Activated T-cell treated with anti-CD3 and anti-CD28 coated beads, Interleukin-2, amount 50 U/mL, for 1 hour (primary cell): ENCODE results near the gene DOK6.
A peak's percentile ranks its signal among the peaks of the same experiment; 100 is the strongest.

ENCODE experiments used
- DNase-seq: peaks from one replicate; pipeline ENCODE4 v3.0.0-alpha.2; 2020

Gene DOK6

DNA sequence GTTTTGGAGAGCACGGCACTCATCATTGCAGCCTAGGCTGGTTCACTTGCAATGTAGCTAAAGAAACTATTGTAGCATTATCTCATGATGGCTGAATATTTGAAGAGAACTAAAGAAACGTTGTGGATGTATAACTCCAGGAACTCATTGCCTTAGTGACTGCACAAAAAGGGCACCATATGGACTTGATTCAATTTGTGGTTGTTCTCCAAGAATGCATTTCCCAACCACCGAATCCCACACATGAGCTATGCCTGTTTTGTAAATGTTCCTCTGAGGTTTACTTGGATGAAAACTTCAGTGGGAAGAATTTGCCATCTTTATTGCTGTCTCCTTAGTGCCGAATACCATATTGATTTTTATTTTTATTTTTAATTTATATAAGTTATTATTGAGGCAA lies 43.5 kb downstream of the DOK6 start:
- DNase-seq, result no peak

GRCh38 chr18:69447886-69448285 lies 47.2 kb downstream of the DOK6 start:
- DNase-seq, result no peak

DNA sequence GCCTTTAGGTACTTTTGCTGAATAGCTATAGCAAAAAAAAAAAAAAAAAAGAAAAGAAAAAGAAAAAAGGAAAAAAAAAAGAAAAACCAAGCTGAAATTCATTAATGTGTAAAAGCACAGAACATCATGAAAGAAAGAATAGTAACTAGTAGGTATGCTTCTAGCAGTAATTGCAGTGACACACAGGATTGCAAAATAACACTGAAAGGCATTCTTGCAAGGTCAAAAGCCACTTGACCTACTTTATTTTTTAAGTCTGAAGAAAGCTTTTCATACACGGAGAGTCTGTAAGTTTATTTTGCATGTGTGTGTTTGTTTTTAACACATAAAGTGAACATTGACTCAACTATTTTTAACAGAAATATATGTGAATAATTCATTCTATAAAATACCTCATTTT lies 54.4 kb downstream of the DOK6 start:
- DNase-seq, result no peak

DNA sequence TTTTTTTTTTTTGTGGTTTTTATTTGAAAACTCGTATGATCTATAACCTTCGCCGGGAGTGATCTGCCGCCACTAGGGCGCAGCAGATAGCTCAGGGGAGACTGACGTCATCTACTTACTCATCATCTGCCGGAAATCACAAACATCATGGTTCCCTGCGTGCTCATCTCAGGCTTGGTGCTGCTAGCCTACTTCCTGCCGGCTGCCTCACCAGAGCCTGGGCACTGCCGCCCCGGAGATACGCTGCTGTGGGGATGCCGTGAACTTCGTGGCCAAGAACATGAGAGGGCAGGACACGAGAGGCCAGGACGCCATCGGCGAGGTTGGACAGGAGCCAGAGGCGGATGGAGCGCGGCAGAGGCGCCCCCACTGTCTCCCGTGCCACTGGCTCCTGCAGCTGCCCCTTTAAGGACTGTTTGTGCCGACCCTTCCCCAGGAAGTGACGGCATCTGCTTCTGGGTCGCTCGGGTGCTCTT lies 68.8 kb downstream of the DOK6 start:
- peak; percentile 40 for DNase-seq

DNA sequence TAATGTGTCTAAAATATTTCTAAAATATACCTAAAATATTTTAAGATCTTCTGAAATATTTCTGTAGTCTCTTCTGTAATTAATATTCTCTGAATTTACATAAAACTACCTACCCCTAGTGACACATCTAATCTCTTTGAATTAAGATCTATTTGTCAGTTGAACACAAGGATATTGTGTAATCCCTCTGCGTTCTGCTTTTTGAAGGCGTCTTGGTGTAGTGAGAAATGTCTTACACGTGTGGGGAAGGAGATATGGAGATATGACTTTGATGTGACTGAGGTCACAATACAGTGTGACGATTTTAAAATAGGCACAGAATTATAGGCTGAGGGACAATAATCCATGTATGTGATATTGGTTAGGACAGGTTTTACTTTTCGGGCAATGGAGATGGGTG lies 79.8 kb downstream of the DOK6 start:
- no peak for DNase-seq

DNA sequence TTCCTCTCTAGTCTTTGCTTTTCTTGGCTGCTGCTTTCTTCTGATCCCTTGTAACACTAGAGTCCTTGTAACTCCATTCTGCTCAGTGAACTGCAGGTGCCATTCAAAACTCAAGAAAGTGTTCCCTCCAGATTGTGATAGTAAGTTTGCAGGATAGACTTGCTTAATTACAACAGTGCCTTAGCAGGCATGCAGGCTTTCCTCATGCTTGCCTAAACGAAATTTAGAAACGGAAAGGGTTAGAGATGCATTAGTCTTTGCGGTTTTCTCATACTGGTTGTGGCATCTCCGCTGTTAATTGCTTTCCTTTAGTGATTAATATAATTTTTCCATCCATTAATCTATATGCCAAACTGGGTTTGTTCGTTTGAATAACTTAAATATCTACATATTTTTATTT lies 82.9 kb downstream of the DOK6 start:
- no peak for DNase-seq

- no peak for DNase-seq
These were observed 84.2 kb downstream of the DOK6 start for GRCh38 chr18:69484699-69485396.

DNA sequence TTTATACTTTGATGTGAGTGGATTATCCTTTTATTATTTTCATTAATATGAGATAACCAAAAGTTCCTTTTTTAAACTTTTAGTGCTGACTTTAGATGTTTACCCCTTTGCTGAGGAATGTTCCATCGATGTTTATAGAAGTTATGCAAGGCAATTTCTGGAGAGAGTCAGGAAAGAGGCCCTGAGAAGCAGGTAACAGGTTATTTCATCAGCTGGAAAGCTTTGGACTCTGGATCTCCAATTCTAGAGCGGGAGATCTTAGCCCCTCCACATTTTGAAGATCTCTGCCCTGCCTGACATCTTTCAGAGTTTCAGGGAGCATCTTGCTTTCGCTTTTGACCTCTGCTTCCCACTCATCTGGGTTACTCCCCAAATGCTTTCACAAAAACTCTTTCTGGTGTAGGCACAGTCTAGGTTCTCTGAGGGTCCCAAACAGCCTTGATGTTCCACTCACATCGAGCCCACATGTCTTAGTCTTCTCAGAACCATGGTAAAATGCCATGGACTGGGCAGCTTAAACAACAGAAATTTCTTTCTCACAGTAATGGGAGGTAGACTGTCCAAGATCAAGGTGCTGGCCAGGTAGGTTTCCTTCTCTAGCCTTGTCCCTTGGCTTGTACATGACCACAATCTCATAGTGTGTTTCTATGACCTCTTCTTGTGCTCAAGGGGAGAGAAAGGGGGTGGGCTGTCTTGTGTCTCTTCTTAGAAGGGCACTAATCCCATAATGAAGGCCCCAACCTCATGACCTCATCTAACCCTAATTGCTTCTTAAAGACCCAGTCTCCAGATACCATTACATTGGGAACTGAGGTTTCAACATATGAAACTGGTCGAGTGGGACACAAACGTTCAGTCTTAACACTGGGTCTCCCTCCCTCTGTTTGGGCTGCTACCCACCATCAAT lies 87.1 kb downstream of the DOK6 start:
- DNase-seq, result no peak

DNA sequence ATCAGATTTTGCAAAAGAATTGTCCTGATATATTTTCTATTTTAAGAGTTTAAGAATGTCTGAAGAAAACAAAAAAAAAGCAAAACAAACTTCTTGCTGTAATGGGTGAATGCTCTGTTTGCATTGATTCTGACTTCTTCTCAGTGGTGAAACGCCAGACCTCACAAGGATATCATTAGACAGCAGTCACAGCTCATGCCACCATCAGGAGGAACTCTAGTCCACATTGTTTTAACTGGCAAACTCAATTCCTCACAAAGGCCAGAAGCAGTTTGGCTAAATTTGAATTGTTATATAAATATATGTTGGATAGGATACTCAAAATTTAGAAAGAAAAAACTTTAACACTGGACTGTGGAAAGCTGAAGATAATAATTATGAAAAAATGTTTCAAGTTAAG lies 89.4 kb downstream of the DOK6 start:
- no peak for DNase-seq

DNA sequence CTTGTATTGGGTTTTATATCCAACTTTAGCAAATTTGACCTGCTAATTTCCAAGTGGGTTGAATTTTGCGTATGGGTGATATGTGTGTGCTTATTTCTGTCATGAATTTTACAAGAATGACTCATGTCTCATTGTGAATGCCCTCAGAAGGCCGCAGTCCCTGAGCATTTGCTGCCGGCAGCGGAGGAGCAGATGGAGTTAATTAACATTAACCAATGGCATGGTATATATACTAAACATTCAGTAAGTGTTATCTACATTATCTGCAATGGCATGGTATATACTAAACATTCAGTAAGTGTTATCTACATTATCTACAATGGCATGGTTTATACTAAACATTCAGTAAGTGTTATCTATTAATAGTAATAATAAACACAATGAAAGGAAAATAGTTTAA lies 90.1 kb downstream of the DOK6 start:
- DNase-seq, result no peak

- DNase-seq, result no peak
These were observed 90.9 kb downstream of the DOK6 start for GRCh38 chr18:69491576-69491975.

GRCh38 chr18:69492861-69493260 lies 92.2 kb downstream of the DOK6 start:
- DNase-seq, result no peak

GRCh38 chr18:69494841-69495240 lies 94.2 kb downstream of the DOK6 start:
- no peak for DNase-seq

DNA sequence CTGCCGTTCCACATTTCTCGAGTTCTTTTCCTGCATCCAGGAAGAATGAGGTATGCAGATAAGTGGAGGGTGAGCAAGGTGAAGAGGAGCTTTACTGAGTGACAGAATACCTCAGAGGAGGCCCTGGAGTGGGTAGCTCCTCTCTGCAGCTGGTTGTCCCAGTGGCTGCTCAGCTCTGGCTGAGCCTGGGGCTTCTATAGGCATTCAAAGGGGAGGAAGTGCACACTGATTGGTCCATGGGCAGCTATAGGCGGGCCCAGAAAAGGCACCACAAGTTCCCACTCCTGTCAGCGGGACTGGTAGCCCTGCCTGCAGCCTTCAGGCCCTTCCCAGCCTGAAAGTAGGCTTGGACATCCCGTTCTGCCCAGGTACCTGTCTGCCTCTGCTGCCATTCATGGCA lies 94.7 kb downstream of the DOK6 start:
- DNase-seq, result no peak

GRCh38 chr18:69495841-69496533 lies 95.3 kb downstream of the DOK6 start:
- no peak for DNase-seq

DNA sequence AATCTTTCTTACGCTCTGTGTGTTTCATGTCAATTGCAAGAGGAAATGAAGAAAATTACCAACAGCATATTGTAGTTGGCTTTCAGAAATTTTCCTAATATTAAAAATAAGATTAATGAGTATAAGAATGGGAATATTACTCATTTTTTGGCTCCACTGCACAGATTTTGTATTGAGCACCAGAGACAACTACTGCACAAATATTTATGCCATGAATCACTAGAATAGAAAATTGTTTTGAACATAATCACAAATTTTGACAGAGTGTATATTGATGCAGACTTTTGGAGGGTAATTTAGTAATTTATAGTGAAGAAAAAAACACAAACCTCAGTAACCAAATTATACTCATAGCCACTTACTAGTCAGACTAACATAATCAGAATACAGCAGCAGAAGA lies 118.3 kb downstream of the DOK6 start:
- DNase-seq, result no peak

- DNase-seq, result no peak
These were observed 122.9 kb downstream of the DOK6 start for GRCh38 chr18:69523582-69523981.

DNA sequence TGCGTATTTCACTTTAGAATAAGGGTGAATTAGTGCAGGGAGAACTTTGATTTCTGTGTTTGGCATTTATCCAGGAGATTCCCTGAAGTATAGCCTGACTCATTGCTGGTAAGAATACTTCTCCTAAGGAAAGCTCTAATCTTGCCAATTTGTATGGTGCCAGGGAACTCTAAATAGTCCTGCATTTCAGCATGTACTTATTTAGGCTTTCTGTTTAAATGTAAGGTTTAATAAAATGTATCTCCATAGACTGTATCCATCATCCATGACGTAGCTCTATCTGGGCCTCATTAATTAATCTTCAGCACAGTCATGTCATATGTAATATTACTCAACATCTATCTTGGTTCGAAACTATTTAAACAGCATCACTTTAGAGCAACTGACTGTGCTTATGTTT lies 127.7 kb downstream of the DOK6 start:
- no peak for DNase-seq

DNA sequence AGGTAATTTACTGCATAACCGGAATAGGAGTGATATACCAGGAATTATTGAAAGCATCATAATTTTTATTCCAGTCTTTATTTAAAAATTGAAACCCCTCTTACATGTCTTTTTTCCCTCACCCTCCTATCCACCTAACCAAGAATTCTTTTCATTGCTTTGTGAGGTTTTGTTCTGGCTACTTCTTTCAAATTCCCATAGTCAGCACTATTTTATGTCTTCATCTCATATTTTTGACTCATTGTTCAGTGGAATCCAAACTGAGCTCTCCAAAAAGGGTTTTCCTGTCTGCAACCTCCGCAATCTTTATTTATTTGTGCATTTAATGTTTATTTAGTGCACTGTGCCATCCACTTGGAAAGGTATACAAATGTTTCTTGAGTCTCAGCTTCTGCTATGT lies 128.5 kb downstream of the DOK6 start:
- no peak for DNase-seq

DNA sequence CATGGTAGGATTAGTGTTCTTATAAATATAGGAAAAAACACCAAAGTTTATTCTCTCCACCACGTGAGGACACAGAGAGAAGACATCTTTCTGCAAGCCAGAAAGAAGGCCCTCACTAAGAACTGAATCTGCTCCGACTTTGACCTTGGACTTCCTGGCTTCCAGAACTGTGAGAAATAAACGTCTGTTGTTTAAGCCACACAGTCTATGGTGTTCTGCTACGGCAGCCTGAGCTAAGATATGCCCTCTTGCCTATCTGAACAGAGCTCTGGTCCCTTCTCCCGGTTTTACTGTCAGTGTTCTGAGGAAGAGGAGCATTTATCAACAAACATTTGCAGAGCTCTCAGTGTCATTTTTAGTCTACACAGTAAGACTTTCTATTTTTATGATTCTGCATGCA lies 131.3 kb downstream of the DOK6 start:
- DNase-seq, result no peak

- no peak for DNase-seq
These were observed 136.5 kb downstream of the DOK6 start for GRCh38 chr18:69537183-69537582.

DNA sequence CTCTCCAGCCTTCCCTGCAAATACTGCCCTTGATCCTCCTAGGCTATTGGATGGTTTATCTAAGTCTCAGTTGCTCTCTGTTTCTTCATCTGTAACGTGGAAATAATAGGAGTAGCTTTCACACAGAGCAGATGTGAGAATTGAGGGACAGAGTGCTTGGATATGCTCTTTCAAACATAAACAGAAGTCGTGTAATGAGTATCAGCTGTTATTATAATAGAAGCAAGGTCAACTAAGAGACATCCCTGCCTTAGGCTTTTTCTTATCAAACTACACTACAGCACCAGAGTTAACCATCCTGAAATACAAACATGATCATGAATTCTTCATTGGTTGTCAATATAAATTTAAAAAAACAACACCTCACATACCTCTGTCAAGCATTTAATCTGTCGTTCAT lies 138.2 kb downstream of the DOK6 start:
- DNase-seq, result no peak

DNA sequence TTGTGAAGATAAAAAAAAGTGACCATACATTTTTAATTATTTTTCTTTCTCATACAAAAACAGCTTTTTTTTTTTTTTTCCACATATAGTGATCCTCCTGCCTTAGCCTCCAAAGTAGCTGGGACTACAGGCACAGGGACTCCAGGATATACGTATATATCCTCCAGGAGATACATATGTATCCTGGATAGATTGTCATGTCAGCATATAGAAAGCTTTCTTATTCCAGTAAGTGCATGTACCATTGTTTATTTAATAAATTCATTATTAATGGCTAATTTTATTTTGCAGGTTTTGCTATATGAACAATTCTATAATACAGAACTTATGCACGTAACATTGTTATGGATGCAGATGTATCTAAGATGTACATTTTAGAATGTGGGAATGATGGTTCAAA lies 138.7 kb downstream of the DOK6 start:
- no peak for DNase-seq

- no peak for DNase-seq
These were observed 155.5 kb downstream of the DOK6 start for GRCh38 chr18:69556228-69556627.
